Tibial nerve (tissue), 4 donors: Measurements from ENCODE around the gene TMEM213. TPM values are rescaled to one million over a fixed set of nuclear protein-coding genes. Genes with fewer than 3 reads are reported as not detected.
A peak's percentile ranks its signal among the peaks of the same experiment; 100 is the strongest.

Source experiments
- DNase-seq, 2 donors: peaks; one replicate each; pipeline ENCODE4 v3.0.0-alpha.2; 2019; ENCODE audit warnings: low spot score in 2 of 2
- H3K27ac ChIP-seq, 4 donors: fragments of 200-600 bp; sonication (generic) in 3 of 4; one replicate each; pipeline ENCODE4 v1.5.1; 2017 to 2019; ENCODE audit warnings: mild to moderate bottlenecking in 1 of 4
- H3K27me3 ChIP-seq, 2 donors: fragments of 200-600 bp; sonication (generic) in 1 of 2; one replicate each; pipeline versions ENCODE4 v1.5.1 to v1.6.0; 2017 to 2019
- H3K36me3 ChIP-seq, 3 donors: fragments of 200-600 bp; sonication (generic); one replicate each; pipeline ENCODE4 v1.5.1; 2018 to 2019
- H3K4me1 ChIP-seq, 4 donors: fragments of 200-600 bp; sonication (generic) in 3 of 4; one replicate each; pipeline ENCODE4 v1.5.1; 2017 to 2019
- H3K4me3 ChIP-seq, 4 donors: fragments of 200-600 bp; sonication (generic) in 3 of 4; one replicate each; pipeline ENCODE4 v1.5.1; 2017 to 2019; ENCODE audit warnings: mild to moderate bottlenecking in 1 of 4, moderate library complexity in 1 of 4
- H3K9me3 ChIP-seq, 4 donors: fragments of 200-600 bp; sonication (generic) in 3 of 4; one replicate each; pipeline ENCODE4 v1.5.1; 2017 to 2019
- CTCF ChIP-seq, 5 experiments: fragments of 200-600 bp in 3 of 5; fragments of 450-650 bp in 2 of 5; sonication (generic) in 3 of 5; IDR thresholded peaks; one replicate each; pipeline ENCODE4 v1.5.1; 2016 to 2019; ENCODE audit warnings: antibody characterized with exemption in 5 of 5, mild to moderate bottlenecking in 3 of 5, moderate library complexity in 2 of 5
- EP300 ChIP-seq, 2 donors: sonication (generic); formaldehyde crosslinking; IDR thresholded peaks; one replicate each; pipeline ENCODE4 v1.6.1; 2017; ENCODE audit warnings: antibody characterized with exemption in 2 of 2, mild to moderate bottlenecking in 1 of 2
- POLR2A ChIP-seq, 2 donors: fragments of 450-650 bp; IDR thresholded peaks; one replicate each; pipeline ENCODE4 v1.6.1; 2017; ENCODE audit warnings: antibody characterized with exemption in 2 of 2, mild to moderate bottlenecking in 2 of 2, moderate library complexity in 2 of 2
- WGBS, 2 donors: methylation state at CpG; one replicate each; pipeline ENCODE4 v1.1.5; 2018; 5-methylcytosine and 5-hydroxymethylcytosine counted together
- total RNA-seq, 4 donors: library from RNA; depleted of rRNA; stranded (reverse); fragments of >200 nt; gene quantifications; one replicate each; pipeline ENCODE4 v1.1.0, GENCODE V29; 2016

TMEM213 gene
- total RNA-seq, 4 donors from 2014 or later = not detected

GRCh38 chr7:138832966-138833365 lies 35.2 kb downstream of the TMEM213 start:
- no peaks in the 10 kb centered on the region for H3K27me3 ChIP-seq
- TF ChIP-seq EP300 (IDR thresholded peaks at IDR 0.05) = no peak
- TF ChIP-seq CTCF (IDR thresholded peaks at IDR 0.05) = no peak
- TF ChIP-seq POLR2A (IDR thresholded peaks at IDR 0.05) = no peak
- H3K4me1 ChIP-seq = no peaks in the 10 kb centered on the region
- DNase-seq = no peak
- no peak overlapping the region for H3K27ac ChIP-seq
- 90 to 94% methylated on average over 10 of the region's 10 CpGs for WGBS, 2 donors
- peaks cover 0 to 4% (median 0%) of the 10 kb centered on the region in 4 donors for H3K9me3 ChIP-seq
- H3K4me3 ChIP-seq = no peak overlapping the region
- H3K36me3 ChIP-seq = peaks cover 0 to 5% (median 0%) of the 10 kb centered on the region in 3 donors

GRCh38 chr7:138833596-138833995 lies 35.8 kb downstream of the TMEM213 start:
- no peak overlapping the region for H3K27ac ChIP-seq
- no peak for TF ChIP-seq EP300 (IDR thresholded peaks at IDR 0.05)
- TF ChIP-seq CTCF (IDR thresholded peaks at IDR 0.05) = no peak
- H3K4me1 ChIP-seq = no peaks in the 10 kb centered on the region
- DNase-seq = no peak
- WGBS, 2 donors = 48 to 51% methylated on average over 5 of the region's 5 CpGs
- peaks cover 0 to 4% (median 0%) of the 10 kb centered on the region in 4 donors for H3K9me3 ChIP-seq
- no peaks in the 10 kb centered on the region for H3K27me3 ChIP-seq
- peaks cover 0 to 5% (median 0%) of the 10 kb centered on the region in 3 donors for H3K36me3 ChIP-seq
- H3K4me3 ChIP-seq = no peak overlapping the region

- no peak for DNase-seq
- peaks cover 0 to 5% (median 0%) of the 10 kb centered on the region in 3 donors for H3K36me3 ChIP-seq
- no peak overlapping the region for H3K27ac ChIP-seq
- WGBS, 2 donors = 94 to 97% methylated on average over 9 of the region's 9 CpGs
- H3K27me3 ChIP-seq = no peaks in the 10 kb centered on the region
- no peaks in the 10 kb centered on the region for H3K9me3 ChIP-seq
- TF ChIP-seq CTCF (IDR thresholded peaks at IDR 0.05) = no peak
- TF ChIP-seq POLR2A (IDR thresholded peaks at IDR 0.05) = no peak
- no peak for TF ChIP-seq EP300 (IDR thresholded peaks at IDR 0.05)
- H3K4me1 ChIP-seq = no peaks in the 10 kb centered on the region
- no peak overlapping the region for H3K4me3 ChIP-seq
These were observed 36.8 kb downstream of the TMEM213 start for GRCh38 chr7:138834583-138834982.

- Histone ChIP-seq H3K4me1 (no peaks in the 10 kb centered on the region), H3K27me3 (no peaks in the 10 kb centered on the region), H3K36me3 (peaks cover 0 to 8% (median 0%) of the 10 kb centered on the region in 3 donors), H3K4me3 (no peak overlapping the region), H3K27ac (no peak overlapping the region), H3K9me3 (no peaks in the 10 kb centered on the region)
- no peak for DNase-seq
- 85 to 86% methylated on average over 11 of the region's 11 CpGs for WGBS, 2 donors
- no peak for TF ChIP-seq CTCF (IDR thresholded peaks at IDR 0.05)
- no peak for TF ChIP-seq EP300 (IDR thresholded peaks at IDR 0.05)
- no peak for TF ChIP-seq POLR2A (IDR thresholded peaks at IDR 0.05)
These were observed 37.3 kb downstream of the TMEM213 start for GRCh38 chr7:138835087-138835486.

GRCh38 chr7:138837627-138838026 lies 39.8 kb downstream of the TMEM213 start:
- Histone ChIP-seq H3K27me3 (no peaks in the 10 kb centered on the region), H3K4me3 (peak overlapping the region in 1 of 4 donors; percentile 22), H3K36me3 (peaks cover 0 to 19% (median 0%) of the 10 kb centered on the region in 3 donors), H3K27ac (no peak overlapping the region), H3K4me1 (no peaks in the 10 kb centered on the region), H3K9me3 (no peaks in the 10 kb centered on the region)
- 54 to 61% methylated on average over 13 of the region's 13 CpGs for WGBS, 2 donors
- TF ChIP-seq CTCF (IDR thresholded peaks at IDR 0.05) (no peak), POLR2A (IDR thresholded peaks at IDR 0.05) (no peak), EP300 (IDR thresholded peaks at IDR 0.05) (no peak)
- DNase-seq = no peak
